ENCODE data around the gene EYA2.

GRCh38 chr20:46890682-46891081 is 4.0 kb upstream of the EYA2 start:
- TF ChIP-seq POLR2AphosphoS5 (IDR thresholded peaks at IDR 0.05) (no peak), CTCF (IDR thresholded peaks at IDR 0.05) (no peak), POLR2A (IDR thresholded peaks at IDR 0.05) (no peak), EP300 (IDR thresholded peaks at IDR 0.05) (no peak)

All from sigmoid colon (tissue), 4 donors.